AG20443 (cell line): Measurements from ENCODE around the gene SERTAD2.

Source experiments
- DNase-seq: peaks from one replicate; pipeline ENCODE4 v3.0.0; 2012; ENCODE audit warnings: low spot score, mixed read lengths

SERTAD2 gene

DNA sequence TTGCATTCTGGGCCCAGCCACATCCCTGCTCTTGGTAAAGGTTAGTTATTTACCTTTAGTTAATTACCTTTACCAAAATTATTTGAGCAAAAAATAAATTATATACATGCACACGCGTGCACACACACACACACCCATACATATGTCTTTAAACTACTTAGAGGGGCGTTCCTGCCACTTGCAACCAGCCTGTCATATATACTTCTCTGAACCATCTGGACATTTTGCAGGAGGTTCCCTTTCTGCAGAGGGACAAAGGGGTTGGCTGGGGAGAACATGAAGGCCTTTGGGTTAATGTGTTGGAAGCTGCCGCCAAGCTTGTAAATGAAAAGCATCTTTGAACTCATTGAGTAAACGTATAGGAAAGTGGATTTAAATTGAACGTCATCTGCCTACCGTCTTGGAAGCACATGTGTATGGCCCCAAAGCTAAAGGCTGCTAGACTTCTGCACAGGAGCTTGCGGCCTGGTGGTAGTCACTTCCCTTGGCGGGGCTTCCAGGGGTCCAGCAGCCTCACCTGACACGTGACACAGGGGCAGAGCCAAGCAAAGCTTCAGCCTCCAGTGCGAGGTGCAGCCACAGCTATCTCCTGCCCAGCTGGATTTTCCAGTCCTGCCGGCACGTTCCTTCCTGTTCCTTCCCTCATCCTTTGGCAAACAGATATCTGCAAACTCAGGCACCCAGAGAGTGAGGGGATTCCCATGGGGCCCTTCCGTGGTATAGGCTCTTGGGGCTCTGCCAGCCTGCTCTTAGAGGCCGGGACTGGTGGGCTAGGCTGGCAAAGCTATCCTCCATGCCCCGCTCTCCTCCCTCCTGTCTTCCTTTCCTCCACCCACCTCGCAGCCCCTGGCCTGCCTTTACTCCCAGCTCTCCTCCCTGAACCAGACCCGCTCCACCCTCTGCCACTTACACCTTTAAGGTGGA, 46.1 kb downstream of the SERTAD2 start:
- no peak for DNase-seq

DNA sequence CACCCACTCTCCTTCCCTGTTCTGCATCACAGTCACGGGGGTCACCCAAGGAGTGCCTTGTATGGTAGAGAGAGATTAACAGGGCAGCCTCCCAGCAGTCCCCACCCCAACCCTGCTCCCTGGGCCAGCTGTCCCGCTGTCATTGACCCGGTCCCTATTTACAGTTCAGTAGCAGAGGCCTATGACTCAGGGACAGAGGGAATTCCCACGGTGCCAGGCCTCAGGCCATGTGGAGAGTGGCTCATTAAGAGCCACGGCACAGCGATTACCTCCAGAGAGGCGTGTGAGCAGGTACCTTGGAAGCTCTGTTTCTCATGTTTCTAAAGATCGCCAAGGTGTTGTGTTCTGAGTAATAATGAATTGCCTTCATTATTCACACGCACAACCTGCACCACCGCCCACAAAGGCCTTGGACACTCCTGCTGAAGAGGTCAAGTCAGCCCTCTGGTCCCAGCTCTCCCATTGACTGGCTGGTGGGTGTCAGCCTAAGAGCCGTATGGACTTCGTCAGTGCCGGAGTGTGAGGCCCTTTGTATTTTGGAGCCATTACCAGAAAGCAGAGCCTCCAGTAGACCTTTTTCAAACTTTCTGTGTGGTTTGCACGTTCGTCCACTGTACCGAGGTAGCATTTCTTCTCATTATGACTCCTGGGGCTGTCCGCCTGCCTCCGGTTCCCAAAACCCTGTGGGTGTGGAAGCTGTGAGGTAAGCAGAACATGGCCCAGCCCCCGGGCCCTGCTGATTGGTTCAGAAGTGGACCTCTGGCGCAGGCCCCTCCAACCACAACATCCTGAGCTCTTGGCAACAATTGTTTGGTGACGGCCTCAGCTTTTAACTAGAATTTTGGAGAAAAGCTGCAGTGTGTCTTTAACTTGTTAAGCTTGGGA, 47.0 kb downstream of the SERTAD2 start:
- peak; percentile 94 for DNase-seq

DNA sequence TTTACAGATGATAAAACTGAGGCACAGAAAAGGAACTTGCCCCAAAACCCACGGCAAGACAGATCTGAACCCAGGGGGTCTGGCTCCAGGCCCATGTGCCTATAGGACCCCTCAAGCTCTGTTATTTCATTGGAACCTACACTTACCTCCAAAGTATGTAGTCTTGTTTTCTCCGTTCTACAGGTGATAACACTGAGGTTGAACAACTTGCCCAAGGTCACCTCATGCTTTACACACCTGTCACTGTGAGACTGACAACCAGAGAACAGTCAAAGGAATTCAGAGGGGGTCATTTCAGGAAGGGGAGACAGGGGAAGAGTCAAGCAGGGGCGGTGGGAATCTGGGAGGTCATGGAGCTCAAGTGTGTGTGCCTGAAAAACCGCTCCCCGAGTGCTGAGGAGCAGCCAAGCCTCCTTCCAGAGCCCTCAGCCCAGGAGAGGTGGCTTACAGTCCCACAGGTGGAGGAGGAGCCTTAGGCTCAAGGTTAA, 47.7 kb downstream of the SERTAD2 start:
- no peak for DNase-seq

DNA sequence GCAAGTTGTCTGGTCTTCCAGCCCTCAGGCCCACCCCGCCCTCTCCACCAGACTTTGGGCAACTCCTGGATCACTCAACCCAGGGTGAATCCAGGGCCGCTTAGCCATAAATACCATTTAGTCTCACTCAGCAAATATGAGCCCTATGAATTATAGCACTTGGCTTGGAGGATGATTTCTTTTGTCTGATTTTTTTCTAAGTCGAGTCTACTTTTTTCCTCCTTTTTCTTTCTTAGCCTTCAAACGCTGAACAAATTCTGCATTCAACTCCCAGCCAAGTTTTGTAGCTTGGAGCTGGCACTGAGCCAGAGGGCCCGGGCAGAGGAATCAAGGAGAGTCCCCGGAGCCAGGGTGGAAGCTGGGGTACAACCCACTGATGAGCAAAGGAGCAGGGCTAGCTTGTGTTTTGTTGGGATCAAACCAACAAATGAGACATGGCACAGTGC, 48.7 kb downstream of the SERTAD2 start:
- peak; percentile 85 for DNase-seq

DNA sequence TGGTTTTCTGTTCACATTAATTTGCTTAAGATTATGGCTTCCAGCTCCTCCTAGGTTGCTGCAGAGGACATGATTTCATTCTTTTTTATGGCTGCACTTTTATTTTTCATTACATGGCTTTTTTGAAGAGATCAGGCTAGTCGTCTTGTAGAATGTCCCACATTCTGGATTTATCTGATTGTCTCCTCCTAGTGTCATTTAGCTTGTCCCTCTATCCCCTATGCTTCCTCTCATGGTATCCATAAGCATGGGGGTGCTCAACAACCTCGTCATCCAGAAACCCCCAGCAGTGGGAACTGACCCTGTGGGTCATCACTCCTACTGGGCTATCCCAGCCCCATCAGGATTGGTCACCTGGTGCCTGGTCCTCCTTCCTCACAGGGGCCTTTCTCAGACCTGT, 49.6 kb downstream of the SERTAD2 start:
- DNase-seq, result no peak

DNA sequence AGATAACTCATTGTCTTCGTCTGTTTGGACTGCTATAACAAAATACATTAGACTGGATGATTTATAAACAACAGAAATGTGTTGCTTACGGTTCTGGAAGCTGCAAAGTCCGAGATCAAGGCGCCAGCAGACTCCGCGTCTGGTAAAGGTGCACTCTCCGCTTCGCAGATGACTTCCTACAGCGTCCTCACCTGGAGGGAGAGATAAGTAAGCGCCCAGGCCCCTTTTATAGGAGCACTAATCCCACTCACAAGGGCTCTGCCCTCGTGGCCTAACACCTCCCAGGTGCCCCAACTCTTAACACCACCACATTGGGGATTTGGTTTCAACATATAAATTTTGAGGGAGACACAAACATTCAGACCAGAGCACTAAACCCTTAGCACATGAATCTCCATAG, 51.3 kb downstream of the SERTAD2 start:
- DNase-seq, result no peak

DNA sequence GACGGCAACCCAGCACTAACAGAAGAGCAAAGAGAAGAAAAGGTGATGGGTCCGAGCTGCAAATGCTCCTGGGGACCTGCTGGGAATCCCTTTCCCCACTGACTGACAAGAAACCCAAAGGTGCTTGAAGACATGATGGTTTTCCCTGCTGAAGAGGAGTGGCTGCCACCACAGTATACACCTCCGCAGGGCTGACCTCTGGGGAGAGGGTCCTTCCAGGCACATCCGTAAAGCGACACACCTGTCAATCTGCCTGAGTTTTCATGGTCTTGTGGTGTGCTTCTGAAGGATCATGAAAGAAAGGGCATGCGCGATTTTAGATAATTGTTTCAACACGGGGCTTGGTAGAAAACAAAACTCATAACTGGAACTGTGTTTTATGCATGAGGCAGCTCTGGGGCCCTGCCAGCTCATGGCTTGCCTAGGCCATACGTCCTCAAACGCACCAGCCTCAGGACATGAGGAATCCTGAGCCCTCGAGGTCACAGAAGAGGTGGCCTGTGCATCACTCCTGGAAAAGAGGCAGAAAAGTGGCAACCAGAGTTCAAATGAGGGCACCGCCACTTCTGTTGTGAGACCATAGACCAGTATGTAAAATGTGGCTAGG, 51.8 kb downstream of the SERTAD2 start:
- no peak for DNase-seq

DNA sequence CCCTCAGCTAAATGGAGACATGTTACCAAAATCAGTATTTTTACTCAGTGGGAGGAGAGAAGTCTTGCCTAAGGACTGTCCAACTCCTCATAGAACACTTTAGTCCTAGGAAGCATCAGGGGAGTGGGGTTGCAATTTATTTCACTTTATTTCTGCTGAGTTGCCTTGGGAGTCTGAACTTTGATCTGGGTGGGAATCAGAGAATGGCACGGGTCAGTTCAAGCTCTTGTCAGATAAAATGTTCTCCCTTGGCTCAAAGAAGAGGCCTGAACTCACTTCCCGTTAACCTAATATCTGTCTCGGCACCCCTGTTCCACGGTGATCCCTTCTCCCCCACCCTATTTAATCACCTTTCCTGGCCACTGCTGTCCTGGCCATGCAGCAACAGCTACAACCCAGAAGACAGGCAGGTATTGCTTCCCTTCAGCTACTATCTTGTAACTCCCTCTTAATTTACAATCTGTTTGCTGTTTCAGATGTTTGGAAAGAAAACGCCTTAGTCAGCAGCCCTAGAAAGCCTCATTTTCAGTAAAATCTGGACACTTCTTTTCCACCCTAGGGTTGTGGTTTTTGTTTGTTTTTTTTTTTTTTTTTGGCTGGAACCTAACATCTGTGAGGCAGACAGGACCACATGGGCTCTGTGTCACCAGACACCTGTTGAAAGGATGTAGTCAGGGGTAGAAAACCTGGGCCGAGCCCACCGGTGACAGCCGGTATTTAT, 52.5 kb downstream of the SERTAD2 start:
- no peak for DNase-seq

DNA sequence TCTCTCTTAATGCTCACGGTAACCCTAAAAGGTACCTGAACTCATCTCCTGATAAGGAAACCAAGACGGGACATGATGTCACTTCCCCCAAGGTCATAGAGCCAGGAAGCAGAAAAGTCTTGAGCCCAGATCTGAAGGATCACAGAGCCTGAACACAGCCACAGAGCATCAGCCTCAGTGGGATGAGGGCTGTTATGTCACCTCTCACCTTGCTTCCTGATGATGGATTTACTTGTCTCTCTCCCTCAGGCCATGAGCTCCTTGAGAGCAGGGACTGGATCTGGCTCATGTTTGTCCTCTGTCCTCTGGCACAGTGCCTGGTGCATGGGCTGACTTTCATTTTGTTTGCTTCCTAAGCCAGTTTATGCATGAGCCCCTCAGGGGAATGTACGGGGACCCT, 54.2 kb downstream of the SERTAD2 start:
- no peak for DNase-seq

DNA sequence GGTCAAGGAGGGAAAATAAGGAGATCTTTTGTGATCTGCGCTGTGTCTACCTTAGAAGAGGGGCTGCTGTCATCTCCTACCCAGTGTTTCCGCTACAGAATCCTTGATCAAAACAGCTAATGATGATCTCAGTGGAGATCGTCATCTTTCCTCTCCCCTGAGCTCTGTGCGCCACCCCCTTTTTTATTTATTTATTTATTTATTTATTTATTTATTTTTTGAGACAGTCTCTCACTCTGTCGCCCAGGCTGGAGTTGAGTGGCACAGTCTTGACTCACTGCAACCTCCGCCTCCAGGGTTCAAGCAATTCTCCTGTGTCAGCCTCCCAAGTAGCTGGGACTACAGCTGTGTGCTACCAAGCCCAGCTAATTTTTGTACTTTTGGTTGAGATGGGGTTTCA, 55.5 kb downstream of the SERTAD2 start:
- no peak for DNase-seq

DNA sequence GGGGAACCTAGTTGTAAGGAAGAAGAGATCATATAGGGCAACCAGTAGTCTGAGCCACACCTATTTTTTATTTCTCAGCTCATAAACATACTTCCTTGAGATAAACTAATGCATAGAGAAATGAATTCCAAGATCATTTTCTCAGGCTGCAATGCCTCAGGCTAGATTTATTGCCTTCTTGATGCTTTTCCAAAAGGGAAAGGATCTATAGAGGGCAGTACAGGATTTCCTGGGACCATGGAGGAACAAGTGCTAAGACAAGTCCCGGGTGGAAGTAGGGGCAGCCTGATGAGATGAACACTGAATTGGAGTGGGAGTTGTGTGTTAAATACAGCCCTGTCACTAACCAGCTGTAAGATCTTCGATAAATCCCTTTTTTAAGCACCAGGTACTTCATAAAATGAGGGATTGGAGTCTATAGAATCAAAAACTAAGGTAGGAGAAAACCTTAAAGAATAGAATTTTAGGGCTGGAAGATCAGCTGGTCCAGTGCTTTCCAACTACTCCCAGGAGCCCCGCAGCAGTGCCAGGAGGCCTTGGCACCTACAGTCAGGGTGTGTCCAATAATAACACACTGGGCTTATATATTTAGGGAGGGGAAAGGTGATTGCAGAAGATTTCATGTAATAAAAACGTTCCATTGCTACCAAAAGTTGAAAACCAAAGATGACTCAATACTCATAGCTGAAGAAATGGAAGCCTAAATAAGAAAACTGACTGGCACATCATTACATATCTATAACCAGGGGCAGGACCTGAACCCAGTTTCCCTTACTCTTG, 58.1 kb downstream of the SERTAD2 start:
- no peak for DNase-seq

DNA sequence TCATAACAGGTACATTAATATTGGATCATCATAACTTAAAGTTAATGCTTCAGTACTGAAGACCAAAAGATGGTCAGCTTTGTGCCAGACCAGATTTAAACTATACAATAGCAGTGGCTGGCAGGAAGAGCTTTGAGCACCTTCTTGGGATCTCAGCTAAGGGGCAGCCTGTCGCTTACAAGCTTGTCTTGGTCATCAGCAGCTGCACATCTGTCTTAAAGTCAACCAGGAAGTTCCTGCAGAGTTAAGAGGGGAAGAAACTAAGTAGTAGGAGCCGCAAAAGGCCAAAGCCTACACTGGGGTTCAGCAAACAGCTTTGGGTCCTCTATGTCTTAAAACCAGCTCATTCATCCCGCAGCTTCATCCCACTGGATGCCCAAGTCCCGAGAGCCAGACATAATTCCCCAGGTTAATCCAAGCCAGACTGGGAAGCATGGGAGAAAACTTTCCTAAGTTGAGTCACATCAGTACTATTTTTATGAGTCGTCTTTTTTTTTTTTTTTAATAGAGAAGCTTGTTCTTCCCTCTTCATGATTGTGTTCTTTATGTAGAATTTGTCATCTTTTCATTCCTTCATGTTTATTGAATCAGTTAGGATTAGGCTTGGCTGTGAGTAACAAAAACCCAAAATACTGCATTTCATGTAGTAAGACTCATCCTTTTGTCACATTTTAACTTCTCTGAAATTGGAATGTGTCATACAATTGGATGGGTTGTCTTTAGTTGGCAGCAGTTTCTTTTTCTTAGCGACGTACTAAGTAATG, 59.3 kb downstream of the SERTAD2 start:
- peak; percentile 55 for DNase-seq

DNA sequence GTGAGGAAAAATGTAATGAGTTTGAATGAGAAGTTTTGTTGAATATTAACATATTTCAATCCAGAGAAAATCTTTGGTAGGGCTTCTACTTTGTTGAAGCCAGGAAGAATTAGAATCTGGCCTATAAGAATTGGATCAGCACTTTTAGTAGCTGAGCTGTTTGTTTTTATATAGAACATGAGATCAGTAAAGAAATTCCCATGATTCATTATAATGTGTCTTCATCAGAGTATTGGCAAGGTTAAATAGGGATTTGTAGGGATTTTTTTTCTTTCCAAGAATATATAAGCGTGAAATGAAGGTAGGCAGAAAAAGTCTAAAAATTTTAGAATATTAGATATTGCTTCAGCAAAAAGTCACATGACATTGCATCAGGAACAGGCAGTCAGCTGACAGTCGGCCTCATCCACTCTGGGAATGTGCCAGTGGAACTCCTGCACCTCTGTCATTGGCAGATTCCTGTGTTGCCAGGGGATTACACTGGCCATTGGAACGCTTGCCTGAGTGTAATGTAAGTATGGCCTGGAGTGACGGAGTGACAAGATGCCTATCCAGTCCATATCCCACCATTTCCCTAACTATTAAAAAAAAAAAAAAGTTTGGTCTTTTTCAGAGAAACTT, 60.6 kb downstream of the SERTAD2 start:
- no peak for DNase-seq

DNA sequence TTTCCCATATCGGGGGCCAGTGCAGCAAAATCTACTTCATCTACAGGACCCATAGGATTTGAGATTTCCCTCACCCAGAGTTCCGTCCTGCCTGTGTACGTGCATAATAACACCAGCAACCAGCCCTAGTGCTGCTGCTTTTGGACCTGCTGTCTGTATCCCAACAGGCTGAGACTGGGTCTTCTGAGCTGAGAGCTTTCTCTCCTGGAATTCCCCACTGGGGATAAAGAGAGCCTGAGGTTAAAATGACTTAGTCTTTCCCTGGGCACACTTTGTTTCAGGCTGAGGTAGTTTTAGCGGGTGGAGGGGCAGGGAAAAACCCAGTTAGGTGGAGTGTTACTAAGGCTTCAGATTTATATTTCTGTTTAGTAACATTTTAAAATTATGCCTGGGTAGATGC, 62.5 kb downstream of the SERTAD2 start:
- DNase-seq, result no peak

DNA sequence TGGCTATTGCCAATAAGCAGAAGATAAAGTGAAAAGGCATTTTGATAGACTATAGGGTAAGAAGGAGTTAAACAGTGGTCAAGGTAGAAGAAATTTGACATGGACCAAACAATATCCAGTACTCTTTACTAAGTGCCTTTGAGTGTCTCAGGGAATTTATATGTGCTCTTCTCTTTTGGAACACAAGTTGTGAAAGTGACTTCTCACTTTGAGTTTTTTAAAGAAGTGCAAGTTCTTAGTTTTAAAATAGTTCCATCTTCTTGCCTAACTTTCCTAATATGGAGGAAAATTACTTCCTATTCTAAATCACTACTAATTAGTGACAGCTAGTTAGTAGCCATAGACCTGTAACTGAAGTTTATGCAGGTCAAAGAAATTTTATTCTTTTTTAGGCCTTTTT, 66.2 kb downstream of the SERTAD2 start:
- no peak for DNase-seq

DNA sequence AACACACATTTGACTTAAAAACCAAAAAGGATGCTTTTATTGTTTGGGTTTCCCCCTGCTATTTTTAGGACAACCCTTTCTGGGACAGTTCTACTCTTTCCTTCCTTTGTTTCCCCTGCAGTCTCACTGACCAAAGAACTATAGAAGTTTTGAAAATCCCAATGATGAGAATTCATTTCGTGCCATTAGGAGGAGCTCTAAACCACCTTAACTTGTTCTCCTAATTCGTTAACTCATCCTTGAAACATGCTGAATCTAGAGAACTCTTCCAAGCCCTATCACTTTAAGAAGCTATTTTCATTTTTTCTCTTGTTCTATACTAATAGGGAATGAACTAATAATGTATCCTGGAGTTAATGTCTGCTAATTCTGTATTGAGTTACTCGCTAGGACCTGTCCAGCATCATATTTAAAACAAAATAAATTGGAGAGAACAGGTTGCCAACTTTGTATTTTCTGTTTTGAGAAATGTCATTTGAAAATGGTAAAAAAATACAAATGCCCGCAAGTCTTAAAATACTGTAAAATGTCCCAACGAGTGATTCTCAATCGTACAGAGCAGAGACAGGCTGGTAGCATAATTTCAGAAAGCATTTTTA, 66.7 kb downstream of the SERTAD2 start:
- peak; percentile 72 for DNase-seq

DNA sequence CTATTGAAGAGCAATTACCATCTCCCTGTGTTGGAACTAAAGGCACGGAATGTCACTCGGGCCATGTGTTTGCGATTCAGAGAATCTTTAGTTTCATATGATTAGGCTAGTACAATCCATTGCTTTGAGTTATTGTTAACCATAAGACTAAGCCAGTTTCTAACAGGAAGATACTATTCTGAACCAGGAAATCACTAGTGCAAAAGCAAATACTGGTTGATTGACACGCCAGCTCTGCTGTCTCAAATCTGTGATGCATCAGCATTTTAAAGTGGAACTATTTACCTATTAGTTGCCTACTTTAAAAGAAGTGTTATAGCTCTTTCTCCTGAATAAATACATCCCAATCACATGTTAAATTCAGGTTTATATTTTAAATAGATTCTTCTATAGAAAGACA, 67.7 kb downstream of the SERTAD2 start:
- no peak for DNase-seq

DNA sequence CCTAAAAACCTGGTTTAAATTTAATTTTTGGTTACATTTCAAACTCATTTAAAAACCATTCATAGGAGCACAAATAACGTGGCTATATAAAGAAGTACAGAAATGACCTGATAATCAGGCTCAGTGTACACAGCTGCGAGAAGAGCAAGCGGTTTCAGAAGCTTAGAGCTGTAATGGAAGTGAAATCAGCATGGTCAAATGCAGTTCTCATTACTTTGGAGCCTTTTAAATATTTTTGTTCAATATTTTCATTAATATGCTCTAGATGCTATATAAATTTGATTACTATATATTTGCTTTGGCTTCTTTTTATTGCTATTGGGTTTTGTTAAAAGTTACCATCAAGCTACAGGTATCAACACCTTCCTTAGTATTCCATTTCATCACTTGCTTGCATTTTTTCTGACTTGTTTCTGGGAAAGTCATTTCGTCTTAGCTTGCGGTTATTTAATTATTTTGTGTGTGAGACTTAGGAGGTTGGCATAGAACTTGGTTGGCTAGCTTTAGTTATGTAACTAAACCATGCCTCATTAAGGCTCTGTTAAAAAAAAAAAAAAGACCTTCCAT, 70.9 kb downstream of the SERTAD2 start:
- no peak for DNase-seq
